HepG2 (cell line): ENCODE results near the gene FBXW8. TPM values are rescaled to one million over a fixed set of nuclear protein-coding genes. Genes with fewer than 3 reads are reported as not detected.

Experiments
- CHD4 ChIP-seq: fragments of 200-600 bp; sonication (generic); IDR thresholded peaks from 2 replicates; pipeline ENCODE4 v1.7.0; 2017; ENCODE audit warnings: mild to moderate bottlenecking, low read length, borderline replicate concordance
- KLF11 ChIP-seq: IDR thresholded peaks from 2 replicates; pipeline ENCODE4 v1.6.1; 2016; ENCODE audit warnings: missing compliant biosample characterization
- LCORL ChIP-seq, 2 experiments: fragments of 450-650 bp in 1 of 2; sonication (generic) in 1 of 2; formaldehyde crosslinking in 1 of 2; IDR thresholded peaks; 2 replicates each; pipeline versions ENCODE4 v1.5.0 to v1.6.1; 2017 to 2020; ENCODE audit warnings: antibody characterized with exemption in 1 of 2, missing genetic modification reagents in 1 of 2
- MAF1 ChIP-seq: sonication (generic); formaldehyde crosslinking; IDR thresholded peaks from 2 replicates; pipeline ENCODE4 v1.5.0; 2020; ENCODE audit warnings: missing genetic modification reagents, borderline replicate concordance
- MED8 ChIP-seq: sonication (generic); formaldehyde crosslinking; IDR thresholded peaks from 2 replicates; pipeline ENCODE4 v1.8.1; 2023; ENCODE audit warnings: mild to moderate bottlenecking, missing genetic modification reagents; ENCODE audit not compliant: insufficient replicate concordance
- MTA3 ChIP-seq: sonication (generic); formaldehyde crosslinking; IDR thresholded peaks from 2 replicates; pipeline ENCODE4 v1.4.0; 2020; ENCODE audit warnings: missing genetic modification reagents
- NCOA5 ChIP-seq: sonication (generic); formaldehyde crosslinking; IDR thresholded peaks from 2 replicates; pipeline ENCODE4 v1.4.0; 2020; ENCODE audit warnings: missing genetic modification reagents
- NFKB2 ChIP-seq: sonication (generic); formaldehyde crosslinking; IDR thresholded peaks from 2 replicates; pipeline ENCODE4 v1.4.0; 2020; ENCODE audit warnings: missing genetic modification reagents, borderline replicate concordance
- SMARCE1 ChIP-seq: fragments of 450-650 bp; IDR thresholded peaks from 2 replicates; pipeline ENCODE4 v1.6.1; 2017; ENCODE audit warnings: borderline replicate concordance
- SMYD3 ChIP-seq: sonication (generic); formaldehyde crosslinking; IDR thresholded peaks from 2 replicates; pipeline ENCODE4 v1.8.1; 2023; ENCODE audit warnings: mild to moderate bottlenecking, missing genetic modification reagents
- SP2 ChIP-seq: sonication (generic); formaldehyde crosslinking; IDR thresholded peaks from 2 replicates; pipeline ENCODE4 v1.5.1; 2020; ENCODE audit warnings: mild to moderate bottlenecking, missing genetic modification reagents
- TARDBP ChIP-seq: sonication (generic); formaldehyde crosslinking; IDR thresholded peaks from 2 replicates; pipeline ENCODE4 v1.8.0; 2022; ENCODE audit warnings: mild to moderate bottlenecking, missing genetic modification reagents
- TOPORS ChIP-seq: sonication (generic); formaldehyde crosslinking; IDR thresholded peaks from 2 replicates; pipeline ENCODE4 v1.8.0; 2023; ENCODE audit warnings: mild to moderate bottlenecking, missing genetic modification reagents
- ZBTB14 ChIP-seq: sonication (generic); formaldehyde crosslinking; IDR thresholded peaks from 2 replicates; pipeline ENCODE4 v1.4.0; 2020; ENCODE audit warnings: missing genetic modification reagents
- ZBTB42 ChIP-seq: sonication (generic); formaldehyde crosslinking; IDR thresholded peaks from 2 replicates; pipeline ENCODE4 v1.5.0; 2020; ENCODE audit warnings: mild to moderate bottlenecking, missing genetic modification reagents
- ZFX ChIP-seq: sonication (generic); formaldehyde crosslinking; IDR thresholded peaks from 2 replicates; pipeline ENCODE4 v1.4.0; 2020; ENCODE audit warnings: mild to moderate bottlenecking, low read depth, missing genetic modification reagents, moderate library complexity
- ZFYVE20 ChIP-seq: sonication (generic); formaldehyde crosslinking; IDR thresholded peaks from 2 replicates; pipeline ENCODE4 v1.8.0; 2023; ENCODE audit warnings: low read depth, mild to moderate bottlenecking, moderate library complexity, missing genetic modification reagents, borderline replicate concordance
- ZGPAT ChIP-seq: IDR thresholded peaks from 2 replicates; pipeline ENCODE4 v1.6.1; 2016; ENCODE audit warnings: mild to moderate bottlenecking
- ZMYM2 ChIP-seq: sonication (generic); formaldehyde crosslinking; IDR thresholded peaks from 2 replicates; pipeline ENCODE4 v1.8.0; 2022; ENCODE audit warnings: mild to moderate bottlenecking, missing genetic modification reagents
- ZNF263 ChIP-seq: sonication (generic); formaldehyde crosslinking; IDR thresholded peaks from 2 replicates; pipeline ENCODE4 v1.4.0; 2020; ENCODE audit warnings: missing genetic modification reagents
- ZNF280B ChIP-seq: sonication (generic); formaldehyde crosslinking; IDR thresholded peaks from 2 replicates; pipeline ENCODE4 v1.5.0; 2020; ENCODE audit warnings: missing genetic modification reagents, mild to moderate bottlenecking, borderline replicate concordance
- ZNF333 ChIP-seq: sonication (generic); formaldehyde crosslinking; IDR thresholded peaks from 2 replicates; pipeline ENCODE4 v1.4.0; 2020; ENCODE audit warnings: mild to moderate bottlenecking, missing genetic modification reagents, borderline replicate concordance
- ZNF501 ChIP-seq: sonication (generic); formaldehyde crosslinking; IDR thresholded peaks from 2 replicates; pipeline ENCODE4 v1.5.1; 2020; ENCODE audit warnings: mild to moderate bottlenecking, moderate library complexity, missing genetic modification reagents
- ZNF724P ChIP-seq: sonication (generic); formaldehyde crosslinking; IDR thresholded peaks from 2 replicates; pipeline ENCODE4 v1.8.0; 2022; ENCODE audit warnings: missing genetic modification reagents, borderline replicate concordance
- ZNF747 ChIP-seq: sonication (generic); formaldehyde crosslinking; IDR thresholded peaks from 2 replicates; pipeline ENCODE4 v1.8.1; 2023; ENCODE audit warnings: missing genetic modification reagents, mild to moderate bottlenecking, borderline replicate concordance
- ZNF781 ChIP-seq: sonication (generic); formaldehyde crosslinking; IDR thresholded peaks from 2 replicates; pipeline ENCODE4 v1.5.1; 2020; ENCODE audit warnings: borderline replicate concordance, mild to moderate bottlenecking, missing genetic modification reagents; ENCODE audit errors: not compliant biosample characterization
- polyA plus RNA-seq, 8 experiments: library from polyadenylated mRNA; depleted of rRNA in 3 of 8; stranded (reverse) in 7 of 8; unstranded in 1 of 8; fragments of >200 nt; fragmentation: Illumina TruSeq in 4 of 8; extraction: Trizol in 4 of 8; gene quantifications; 2 replicates each; pipeline versions ENCODE4 v1.2.1 to v1.2.3, GENCODE V29; 2011 to 2016; ENCODE audit warnings: low read depth in 4 of 8, missing spikeins in 1 of 8, mixed read lengths in 1 of 8; ENCODE audit not compliant: insufficient read depth in 1 of 8
- total RNA-seq, 5 experiments: library from RNA; depleted of rRNA; stranded (reverse); fragments of >200 nt; fragmentation: Illumina TruSeq; extraction: Trizol; gene quantifications; 2 replicates each; pipeline ENCODE4 v1.2.3, GENCODE V29; 2016; ENCODE audit warnings: low read depth in 1 of 5

Gene FBXW8
- total and polyA plus RNA-seq, 2 of the 13 experiments (the other 11 are each of a cell fraction or from before 2014, with no cell fraction given), result 5.1 to 5.9 TPM

- TF ChIP-seq ZBTB42 (no peak; the same call in 1 of the 2 replicates), ZNF280B (CRISPR knock-in tag) (no peak), TOPORS (CRISPR knock-in tag) (0 out of 2 replicates have a peak, but pooled peaks have one; percentile 44), TARDBP (CRISPR knock-in tag) (peak; percentile 91), MTA3 (CRISPR knock-in tag) (no peak), CHD4 (no peak), ZNF263 (CRISPR knock-in tag) (no peak), ZFYVE20 (CRISPR knock-in tag) (no peak), SMARCE1 (no peak), NFKB2 (no peak), SMYD3 (CRISPR knock-in tag) (0 out of 2 replicates have a peak, but pooled peaks have one; percentile 59), ZNF333 (CRISPR knock-in tag) (no peak), MAF1 (CRISPR knock-in tag) (no peak), ZGPAT (CRISPR knock-in tag) (peak; percentile 78), ZMYM2 (CRISPR knock-in tag) (peak; percentile 80), ZNF724P (CRISPR knock-in tag) (no peak), ZNF781 (CRISPR knock-in tag) (no peak), ZNF501 (CRISPR knock-in tag) (peak; percentile 76), NCOA5 (no peak), SP2 (CRISPR knock-in tag) (no peak), ZFX (CRISPR knock-in tag) (peak; percentile 57; the same call in 1 of the 2 replicates), LCORL (IDR thresholded peaks at IDR 0.05) (no peak), LCORL (CRISPR knock-in tag; IDR thresholded peaks at IDR 0.05) (peak; percentile 96), ZBTB14 (CRISPR knock-in tag) (no peak), MED8 (CRISPR knock-in tag) (peak; percentile 77), KLF11 (peak; percentile 28; the same call in 1 of the 2 replicates), ZNF747 (CRISPR knock-in tag) (no peak; the same call in 1 of the 2 replicates)
Measured at GRCh38 chr12:117047810-117048584, 137.2 kb downstream of the FBXW8 start (continued).
